ENCODE results near the gene GALM.

Gene GALM

GRCh38 chr2:38690499-38691420 lies 24.8 kb downstream of the GALM start:
- H3K4me1 ChIP-seq (ENCODE audit: insufficient read depth, low read length, severe bottlenecking): no peaks in the 10 kb centered on the region
- H3F3A ChIP-seq (ENCODE audit: insufficient read depth, low read length): no peaks in the 10 kb centered on the region
- H3K27ac ChIP-seq (ENCODE audit: low read depth, low read length, poor library complexity, severe bottlenecking): no peak overlapping the region
- H3K36me3 ChIP-seq (ENCODE audit: insufficient read depth, low read length): no peaks in the 10 kb centered on the region
- no peaks in the 10 kb centered on the region for H3K27me3 ChIP-seq (ENCODE audit: insufficient read depth, low read length)
- no peak for TF ChIP-seq CTCF (IDR thresholded peaks at IDR 0.05; ENCODE audit: low read length)
- TF ChIP-seq EZH2 (IDR thresholded peaks at IDR 0.05; ENCODE audit: borderline replicate concordance, low read length): no peak
- no peak overlapping the region for H3K4me3 ChIP-seq (ENCODE audit: low read depth, low read length, poor library complexity, severe bottlenecking)
- H4K20me1 ChIP-seq (ENCODE audit: insufficient read depth, low read length): no peaks in the 10 kb centered on the region
- H3K9ac ChIP-seq (ENCODE audit: low read length): no peak overlapping the region
- no peaks in the 10 kb centered on the region for H3K9me3 ChIP-seq (ENCODE audit: low read length)
- H3K9me2 ChIP-seq (ENCODE audit: low read depth, low read length): no peaks in the 10 kb centered on the region
- H3K79me2 ChIP-seq (ENCODE audit: insufficient read depth, low read length): no peaks in the 10 kb centered on the region
- H2AFZ ChIP-seq (ENCODE audit: low read length): no peak overlapping the region
- H3K4me2 ChIP-seq (ENCODE audit: low read length): no peak overlapping the region

- no peak for TF ChIP-seq EZH2 (IDR thresholded peaks at IDR 0.05; ENCODE audit: borderline replicate concordance, low read length)
- no peaks in the 10 kb centered on the region for H3F3A ChIP-seq (ENCODE audit: insufficient read depth, low read length)
- H3K9ac ChIP-seq (ENCODE audit: low read length): no peak overlapping the region
- H3K9me2 ChIP-seq (ENCODE audit: low read depth, low read length): no peaks in the 10 kb centered on the region
- no peak overlapping the region for H3K4me3 ChIP-seq (ENCODE audit: low read depth, low read length, poor library complexity, severe bottlenecking)
- H3K9me3 ChIP-seq (ENCODE audit: low read length): no peaks in the 10 kb centered on the region
- no peak overlapping the region for H2AFZ ChIP-seq (ENCODE audit: low read length)
- H3K36me3 ChIP-seq (ENCODE audit: insufficient read depth, low read length): no peaks in the 10 kb centered on the region
- H3K79me2 ChIP-seq (ENCODE audit: insufficient read depth, low read length): no peaks in the 10 kb centered on the region
- H4K20me1 ChIP-seq (ENCODE audit: insufficient read depth, low read length): no peaks in the 10 kb centered on the region
- no peak overlapping the region for H3K4me2 ChIP-seq (ENCODE audit: low read length)
- H3K4me1 ChIP-seq (ENCODE audit: insufficient read depth, low read length, severe bottlenecking): no peaks in the 10 kb centered on the region
- no peak overlapping the region for H3K27ac ChIP-seq (ENCODE audit: low read depth, low read length, poor library complexity, severe bottlenecking)
- H3K27me3 ChIP-seq (ENCODE audit: insufficient read depth, low read length): no peaks in the 10 kb centered on the region
Observed at GRCh38 chr2:38691994-38692393, 26.1 kb downstream of the GALM start.

GRCh38 chr2:38692636-38693318 lies 26.9 kb downstream of the GALM start:
- no peak overlapping the region for H3K27ac ChIP-seq (ENCODE audit: low read depth, low read length, poor library complexity, severe bottlenecking)

More at GRCh38 chr2:38692636-38693318, 26.9 kb downstream of the GALM start:
- Histone ChIP-seq H3K4me2 (ENCODE audit: low read length) (no peak overlapping the region), H3K4me3 (ENCODE audit: low read depth, low read length, poor library complexity, severe bottlenecking) (no peak overlapping the region), H3K27me3 (ENCODE audit: insufficient read depth, low read length) (no peaks in the 10 kb centered on the region), H4K20me1 (ENCODE audit: insufficient read depth, low read length) (no peaks in the 10 kb centered on the region), H2AFZ (ENCODE audit: low read length) (no peak overlapping the region), H3K9ac (ENCODE audit: low read length) (no peak overlapping the region), H3K4me1 (ENCODE audit: insufficient read depth, low read length, severe bottlenecking) (no peaks in the 10 kb centered on the region), H3K79me2 (ENCODE audit: insufficient read depth, low read length) (no peaks in the 10 kb centered on the region), H3F3A (ENCODE audit: insufficient read depth, low read length) (no peaks in the 10 kb centered on the region), H3K9me2 (ENCODE audit: low read depth, low read length) (no peaks in the 10 kb centered on the region), H3K9me3 (ENCODE audit: low read length) (no peaks in the 10 kb centered on the region), H3K36me3 (ENCODE audit: insufficient read depth, low read length) (no peaks in the 10 kb centered on the region)
- TF ChIP-seq CTCF (IDR thresholded peaks at IDR 0.05; ENCODE audit: low read length) (no peak), EZH2 (IDR thresholded peaks at IDR 0.05; ENCODE audit: borderline replicate concordance, low read length) (no peak)
